PC-3 (cell line): Measurements from ENCODE around the gene MAPKAPK3.

Experiments used
- EZH2 ChIP-seq: fragments of 300-600 bp; sonication (generic); IDR thresholded peaks from one replicate; pipeline ENCODE4 v1.6.1; 2017; ENCODE audit warnings: antibody characterized with exemption, mild to moderate bottlenecking, low read length; ENCODE audit not compliant: unreplicated experiment
- TF ChIP-seq, protein P1 (sequence below): fragments of 300-600 bp; sonication (generic); conservative IDR thresholded peaks from 2 replicates; pipeline ENCODE4 v1.5.1; 2017; ENCODE audit warnings: antibody characterized with exemption, low read depth, mild to moderate bottlenecking, low read length

DNA sequence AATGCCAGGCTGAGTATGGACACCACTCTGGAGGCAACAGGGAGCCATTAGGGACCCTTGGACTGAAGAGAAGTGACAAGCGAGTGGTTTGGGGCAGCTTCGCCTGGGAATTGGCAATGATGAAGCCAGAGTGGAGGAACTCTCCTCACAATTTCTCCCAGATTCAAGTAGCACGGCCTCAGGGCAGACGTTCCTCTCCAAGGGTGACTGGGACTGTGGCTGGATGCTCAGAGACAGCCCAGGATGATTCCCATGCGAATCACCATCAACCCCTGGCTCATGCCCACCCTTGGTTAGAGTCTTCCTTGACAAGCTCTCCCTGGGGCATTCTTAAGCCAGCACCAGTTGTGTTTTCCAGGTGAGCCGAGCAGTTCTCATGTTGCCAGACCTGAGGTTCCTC lies 41.5 kb downstream of the MAPKAPK3 start:
- TF ChIP-seq, protein P1, sequence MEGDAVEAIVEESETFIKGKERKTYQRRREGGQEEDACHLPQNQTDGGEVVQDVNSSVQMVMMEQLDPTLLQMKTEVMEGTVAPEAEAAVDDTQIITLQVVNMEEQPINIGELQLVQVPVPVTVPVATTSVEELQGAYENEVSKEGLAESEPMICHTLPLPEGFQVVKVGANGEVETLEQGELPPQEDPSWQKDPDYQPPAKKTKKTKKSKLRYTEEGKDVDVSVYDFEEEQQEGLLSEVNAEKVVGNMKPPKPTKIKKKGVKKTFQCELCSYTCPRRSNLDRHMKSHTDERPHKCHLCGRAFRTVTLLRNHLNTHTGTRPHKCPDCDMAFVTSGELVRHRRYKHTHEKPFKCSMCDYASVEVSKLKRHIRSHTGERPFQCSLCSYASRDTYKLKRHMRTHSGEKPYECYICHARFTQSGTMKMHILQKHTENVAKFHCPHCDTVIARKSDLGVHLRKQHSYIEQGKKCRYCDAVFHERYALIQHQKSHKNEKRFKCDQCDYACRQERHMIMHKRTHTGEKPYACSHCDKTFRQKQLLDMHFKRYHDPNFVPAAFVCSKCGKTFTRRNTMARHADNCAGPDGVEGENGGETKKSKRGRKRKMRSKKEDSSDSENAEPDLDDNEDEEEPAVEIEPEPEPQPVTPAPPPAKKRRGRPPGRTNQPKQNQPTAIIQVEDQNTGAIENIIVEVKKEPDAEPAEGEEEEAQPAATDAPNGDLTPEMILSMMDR: no peak
- TF ChIP-seq EZH2: no peak
